Erythroblast (primary cell): Measurements from ENCODE around the gene ITGA11.

Experiments used
- GATA1 ChIP-seq: IDR thresholded peaks from 2 replicates; pipeline ENCODE4 v1.6.1; 2011; ENCODE audit warnings: low read depth, mild to moderate bottlenecking, control low read depth, low read length, moderate library complexity
- POLR2A ChIP-seq: IDR thresholded peaks from 2 replicates; pipeline ENCODE4 v1.6.1; 2011; ENCODE audit warnings: mild to moderate bottlenecking, low read length

DNA sequence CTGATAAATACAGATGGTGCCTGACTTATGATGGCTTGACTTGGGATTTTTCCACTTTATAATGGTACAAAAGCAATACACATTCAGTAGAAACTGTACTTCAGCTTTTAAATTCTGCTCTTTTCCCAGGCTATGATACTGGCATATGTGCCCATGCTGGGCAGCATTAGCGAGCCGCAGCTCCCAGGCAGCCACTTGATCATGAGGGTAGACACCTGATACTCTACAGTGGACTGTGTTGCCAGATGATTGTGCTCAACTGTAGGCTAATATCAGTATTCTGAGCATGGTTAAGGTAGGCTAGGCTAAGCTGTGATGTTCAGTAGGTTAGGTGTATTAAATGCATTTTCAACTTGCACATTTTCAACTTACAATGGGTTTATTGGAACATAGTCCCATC, 172.1 kb downstream of the ITGA11 start:
- no peak for TF ChIP-seq POLR2A
- no peak for TF ChIP-seq GATA1
